Smooth muscle cell (in vitro differentiated cells): Measurements from ENCODE around the gene TTLL11. TPM values are rescaled to one million over a fixed set of nuclear protein-coding genes. Genes with fewer than 3 reads are reported as not detected.

ENCODE experiments used
- DNase-seq: peaks from one replicate; lab custom pipeline; 2025; ENCODE audit not compliant: unreplicated experiment; lab: John Stamatoyannopoulos, UW
- H2AFZ ChIP-seq: fragments of 200-600 bp; sonication (generic); 2 replicates; pipeline ENCODE4 v1.6.0; 2016; ENCODE audit warnings: antibody characterized with exemption, low read depth, mild to moderate bottlenecking
- H3F3A ChIP-seq: fragments of 200-600 bp; sonication (generic); 2 replicates; pipeline ENCODE4 v1.6.0; 2017; ENCODE audit warnings: antibody characterized with exemption, low read depth
- H3K27ac ChIP-seq: fragments of 200-600 bp; sonication (generic); 2 replicates; pipeline ENCODE4 v1.5.1; 2016; ENCODE audit warnings: low read depth, mild to moderate bottlenecking
- H3K27me3 ChIP-seq: fragments of 200-600 bp; sonication (generic); 2 replicates; pipeline ENCODE4 v1.6.1; 2016; ENCODE audit warnings: low read depth, mild to moderate bottlenecking
- H3K36me3 ChIP-seq: fragments of 200-600 bp; sonication (generic); 2 replicates; pipeline ENCODE4 v1.5.1; 2016; ENCODE audit warnings: low read depth
- H3K4me1 ChIP-seq: fragments of 200-600 bp; sonication (generic); 2 replicates; pipeline ENCODE4 v1.5.1; 2016; ENCODE audit warnings: low read depth
- H3K4me2 ChIP-seq: fragments of 200-600 bp; sonication (generic); 2 replicates; pipeline ENCODE4 v1.6.0; 2016; ENCODE audit warnings: mild to moderate bottlenecking
- H3K4me3 ChIP-seq: fragments of 200-600 bp; sonication (generic); 2 replicates; pipeline ENCODE4 v1.5.1; 2016; ENCODE audit warnings: mild to moderate bottlenecking
- H3K79me2 ChIP-seq: fragments of 200-600 bp; sonication (generic); 2 replicates; pipeline ENCODE4 v1.6.0; 2016; ENCODE audit warnings: low read depth, mild to moderate bottlenecking
- H3K9ac ChIP-seq: fragments of 200-600 bp; sonication (generic); 2 replicates; pipeline ENCODE4 v1.6.0; 2016; ENCODE audit warnings: low read depth
- H3K9me3 ChIP-seq: fragments of 200-600 bp; sonication (generic); replicated peaks from 2 replicates; pipeline ENCODE4 v1.5.1; 2016; ENCODE audit warnings: low read depth
- H4K20me1 ChIP-seq: fragments of 200-600 bp; sonication (generic); 2 replicates; pipeline ENCODE4 v1.6.0; 2016; ENCODE audit warnings: low read depth
- WGBS: methylation state at CpG from one replicate; pipeline ENCODE4 v1.1.7; 2016; ENCODE audit warnings: low lambda C conversion rate; 5-methylcytosine and 5-hydroxymethylcytosine counted together
- polyA plus RNA-seq: library from polyadenylated mRNA; unstranded; fragments of >200 nt; fragmentation: Nextera tagmentation; extraction: Ambion mirVana; gene quantifications from 2 replicates; pipeline ENCODE4 v1.2.1, GENCODE V29; 2016
- total RNA-seq: library from RNA; depleted of rRNA; stranded (reverse); fragments of >200 nt; gene quantifications from 2 replicates; pipeline ENCODE4 v1.2.3, GENCODE V29; 2014
- TF ChIP-seq, protein P1 (sequence below): fragments of 200-600 bp; sonication (generic); IDR thresholded peaks from 2 replicates; pipeline ENCODE4 v1.5.1; 2017; ENCODE audit warnings: borderline replicate concordance, mild to moderate bottlenecking, antibody characterized with exemption; ENCODE audit not compliant: insufficient read depth, poor library complexity, severe bottlenecking

Gene TTLL11
- total and polyA plus RNA-seq, 2 experiments from 2014 or later = 2.6 to 3.7 TPM

DNA sequence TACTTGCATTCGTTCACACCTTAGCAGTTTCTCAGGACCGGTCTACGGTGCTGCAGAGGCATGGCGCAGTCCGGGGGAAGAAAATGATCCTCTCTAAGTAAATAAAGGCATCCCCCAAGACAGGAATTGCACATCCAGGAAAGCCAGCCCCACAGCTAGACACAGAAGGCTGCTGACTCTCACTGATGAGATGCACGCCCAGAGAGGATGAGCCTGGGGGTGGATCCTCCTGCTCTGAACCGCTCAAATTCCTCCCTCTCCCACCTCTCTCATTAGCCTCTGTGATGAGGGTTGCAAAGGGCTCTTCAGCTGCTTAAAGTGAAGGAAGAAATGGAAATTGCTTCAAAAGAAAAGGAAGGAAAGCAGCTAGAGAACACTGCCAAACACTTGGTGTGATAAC is 132.4 kb downstream of the TTLL11 start:
- Histone ChIP-seq H3K9me3 (no peaks in the 10 kb centered on the region), H2AFZ (no peak overlapping the region), H3K79me2 (no peaks in the 10 kb centered on the region), H4K20me1 (no peaks in the 10 kb centered on the region), H3K4me2 (no peak overlapping the region), H3K4me1 (no peaks in the 10 kb centered on the region), H3K27me3 (no peaks in the 10 kb centered on the region), H3K4me3 (no peak overlapping the region), H3K9ac (no peak overlapping the region), H3K36me3 (no peaks in the 10 kb centered on the region), H3K27ac (no peak overlapping the region), H3F3A (no peaks in the 10 kb centered on the region)
- TF ChIP-seq, protein P1, sequence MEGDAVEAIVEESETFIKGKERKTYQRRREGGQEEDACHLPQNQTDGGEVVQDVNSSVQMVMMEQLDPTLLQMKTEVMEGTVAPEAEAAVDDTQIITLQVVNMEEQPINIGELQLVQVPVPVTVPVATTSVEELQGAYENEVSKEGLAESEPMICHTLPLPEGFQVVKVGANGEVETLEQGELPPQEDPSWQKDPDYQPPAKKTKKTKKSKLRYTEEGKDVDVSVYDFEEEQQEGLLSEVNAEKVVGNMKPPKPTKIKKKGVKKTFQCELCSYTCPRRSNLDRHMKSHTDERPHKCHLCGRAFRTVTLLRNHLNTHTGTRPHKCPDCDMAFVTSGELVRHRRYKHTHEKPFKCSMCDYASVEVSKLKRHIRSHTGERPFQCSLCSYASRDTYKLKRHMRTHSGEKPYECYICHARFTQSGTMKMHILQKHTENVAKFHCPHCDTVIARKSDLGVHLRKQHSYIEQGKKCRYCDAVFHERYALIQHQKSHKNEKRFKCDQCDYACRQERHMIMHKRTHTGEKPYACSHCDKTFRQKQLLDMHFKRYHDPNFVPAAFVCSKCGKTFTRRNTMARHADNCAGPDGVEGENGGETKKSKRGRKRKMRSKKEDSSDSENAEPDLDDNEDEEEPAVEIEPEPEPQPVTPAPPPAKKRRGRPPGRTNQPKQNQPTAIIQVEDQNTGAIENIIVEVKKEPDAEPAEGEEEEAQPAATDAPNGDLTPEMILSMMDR = no peak
- 82% methylated on average over 7 of the region's 7 CpGs for WGBS
- DNase-seq = no peak

DNA sequence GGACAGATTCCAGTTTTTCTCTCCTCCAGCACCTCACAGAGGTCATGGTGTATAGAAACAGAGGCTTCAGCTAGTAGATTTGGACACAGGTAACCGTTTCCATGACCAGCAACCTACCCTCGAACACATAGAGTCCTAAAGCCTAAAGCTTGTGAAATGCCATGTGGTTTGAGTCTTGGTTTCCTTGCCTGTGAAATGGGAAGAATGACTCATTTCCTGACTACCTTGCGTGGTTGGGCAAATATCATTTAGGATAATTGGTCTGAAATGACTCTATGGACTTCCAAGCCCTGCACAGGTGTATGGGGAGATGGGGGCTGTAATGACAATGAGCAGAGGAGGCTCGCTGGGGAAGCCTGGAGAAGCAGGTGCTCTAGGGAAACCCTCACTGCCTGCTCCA is 134.6 kb downstream of the TTLL11 start:
- Histone ChIP-seq H3K27me3 (no peaks in the 10 kb centered on the region), H3K9ac (no peak overlapping the region), H3K4me3 (no peak overlapping the region), H3K9me3 (no peaks in the 10 kb centered on the region), H3K36me3 (no peaks in the 10 kb centered on the region), H3K4me1 (no peaks in the 10 kb centered on the region), H4K20me1 (no peaks in the 10 kb centered on the region), H2AFZ (no peak overlapping the region), H3K4me2 (no peak overlapping the region), H3K79me2 (no peaks in the 10 kb centered on the region), H3K27ac (no peak overlapping the region), H3F3A (no peaks in the 10 kb centered on the region)
- TF ChIP-seq, protein P1 = no peak
- no peak for DNase-seq
- WGBS = 80% methylated on average over 4 of the region's 4 CpGs

DNA sequence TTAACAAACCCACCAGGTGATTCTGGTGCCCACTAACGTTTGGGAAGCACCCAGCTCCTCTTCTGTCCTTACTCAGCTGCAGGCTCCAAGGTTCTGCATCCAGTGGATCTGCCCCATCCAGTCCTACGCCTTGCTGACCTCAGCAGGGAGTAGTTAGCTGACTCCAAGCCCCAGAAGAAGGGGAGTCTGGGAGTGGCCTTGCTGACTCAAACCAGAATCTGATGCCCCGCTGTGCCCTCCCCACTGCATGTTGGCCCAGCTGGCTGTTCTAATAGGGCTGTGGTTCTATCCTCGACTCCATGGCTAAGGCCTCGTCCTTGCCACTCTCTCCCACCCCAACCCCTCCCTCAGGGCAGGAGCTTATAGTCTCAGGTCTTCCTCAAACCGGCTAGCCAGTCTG is 136.3 kb downstream of the TTLL11 start:
- H3K27me3 ChIP-seq = no peaks in the 10 kb centered on the region
- 67% methylated on average over 5 of the region's 6 CpGs for WGBS

DNA sequence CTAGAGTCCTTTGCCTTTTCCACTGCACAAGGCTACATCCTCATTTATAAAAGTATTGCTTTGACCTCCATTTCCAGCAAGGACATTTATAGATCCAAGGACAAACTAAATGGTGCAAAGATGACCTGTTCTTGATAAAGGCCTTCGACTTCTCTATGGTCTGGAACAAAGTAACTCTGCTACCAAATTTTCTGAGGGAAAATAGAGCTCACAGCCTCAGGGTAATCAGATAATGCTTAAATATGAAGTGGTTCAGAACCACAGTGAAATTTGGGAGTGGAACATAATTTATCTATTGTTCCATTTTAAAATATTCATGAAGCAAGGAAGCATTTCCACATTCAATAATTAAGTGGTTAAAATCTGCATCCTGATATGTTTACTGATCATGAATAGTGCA is 137.5 kb downstream of the TTLL11 start:
- no peaks in the 10 kb centered on the region for H3K4me1 ChIP-seq
- H4K20me1 ChIP-seq = no peaks in the 10 kb centered on the region

More for the DNA sequence above, 136.3 kb downstream of the TTLL11 start:
- Histone ChIP-seq H3K27ac (no peak overlapping the region), H4K20me1 (no peaks in the 10 kb centered on the region), H3K9ac (no peak overlapping the region), H3K4me3 (no peak overlapping the region), H3K36me3 (no peaks in the 10 kb centered on the region), H3F3A (no peaks in the 10 kb centered on the region), H2AFZ (no peak overlapping the region), H3K4me1 (no peaks in the 10 kb centered on the region), H3K4me2 (no peak overlapping the region), H3K9me3 (no peaks in the 10 kb centered on the region), H3K79me2 (no peaks in the 10 kb centered on the region)
- TF ChIP-seq, protein P1 = no peak
- no peak for DNase-seq

More for the DNA sequence above, 137.5 kb downstream of the TTLL11 start:
- H3K9me3 ChIP-seq = no peaks in the 10 kb centered on the region
- no peaks in the 10 kb centered on the region for H3K79me2 ChIP-seq
- no peak for DNase-seq
- no peaks in the 10 kb centered on the region for H3K36me3 ChIP-seq
- no peaks in the 10 kb centered on the region for H3F3A ChIP-seq
- 73% methylated on average over 1 of the region's 1 CpG for whole genome bisulfite sequencing
- no peak overlapping the region for H3K4me2 ChIP-seq
- TF ChIP-seq, protein P1 = no peak
- H3K4me3 ChIP-seq = no peak overlapping the region
- no peak overlapping the region for H3K27ac ChIP-seq
- no peaks in the 10 kb centered on the region for H3K27me3 ChIP-seq
- H2AFZ ChIP-seq = no peak overlapping the region
- no peak overlapping the region for H3K9ac ChIP-seq
